GM12873 (cell line): Measurements from ENCODE around the gene DENND5A.

ENCODE experiments used
- TF ChIP-seq, protein P1 (sequence below): IDR thresholded peaks from 2 replicates; pipeline ENCODE4 v1.5.1; 2012; ENCODE audit warnings: low read depth, mild to moderate bottlenecking, moderate library complexity, low read length, control low read depth; ENCODE audit not compliant: insufficient read depth; ENCODE audit errors: missing control alignments

The DENND5A gene

DNA sequence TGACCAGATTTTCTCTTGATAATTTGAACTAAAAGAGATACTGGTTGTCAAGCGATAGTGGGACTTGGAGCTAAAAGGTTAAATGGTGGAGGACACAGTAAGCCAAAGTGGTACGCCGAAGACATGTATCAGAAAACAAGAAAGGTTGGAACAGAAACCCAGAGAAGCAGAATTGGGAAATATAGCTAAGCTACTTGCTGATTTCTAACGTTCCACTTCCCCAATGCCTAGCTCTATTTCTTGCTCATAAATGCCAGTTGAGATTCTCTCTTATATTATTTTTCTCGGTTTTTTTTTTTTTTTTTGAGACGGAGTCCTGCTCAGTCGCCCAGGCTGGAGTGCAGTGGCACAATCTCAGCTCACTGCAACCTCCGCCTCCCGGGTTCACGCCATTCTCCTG is 36.6 kb upstream of the DENND5A start:
- TF ChIP-seq, protein P1, sequence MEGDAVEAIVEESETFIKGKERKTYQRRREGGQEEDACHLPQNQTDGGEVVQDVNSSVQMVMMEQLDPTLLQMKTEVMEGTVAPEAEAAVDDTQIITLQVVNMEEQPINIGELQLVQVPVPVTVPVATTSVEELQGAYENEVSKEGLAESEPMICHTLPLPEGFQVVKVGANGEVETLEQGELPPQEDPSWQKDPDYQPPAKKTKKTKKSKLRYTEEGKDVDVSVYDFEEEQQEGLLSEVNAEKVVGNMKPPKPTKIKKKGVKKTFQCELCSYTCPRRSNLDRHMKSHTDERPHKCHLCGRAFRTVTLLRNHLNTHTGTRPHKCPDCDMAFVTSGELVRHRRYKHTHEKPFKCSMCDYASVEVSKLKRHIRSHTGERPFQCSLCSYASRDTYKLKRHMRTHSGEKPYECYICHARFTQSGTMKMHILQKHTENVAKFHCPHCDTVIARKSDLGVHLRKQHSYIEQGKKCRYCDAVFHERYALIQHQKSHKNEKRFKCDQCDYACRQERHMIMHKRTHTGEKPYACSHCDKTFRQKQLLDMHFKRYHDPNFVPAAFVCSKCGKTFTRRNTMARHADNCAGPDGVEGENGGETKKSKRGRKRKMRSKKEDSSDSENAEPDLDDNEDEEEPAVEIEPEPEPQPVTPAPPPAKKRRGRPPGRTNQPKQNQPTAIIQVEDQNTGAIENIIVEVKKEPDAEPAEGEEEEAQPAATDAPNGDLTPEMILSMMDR = no peak

DNA sequence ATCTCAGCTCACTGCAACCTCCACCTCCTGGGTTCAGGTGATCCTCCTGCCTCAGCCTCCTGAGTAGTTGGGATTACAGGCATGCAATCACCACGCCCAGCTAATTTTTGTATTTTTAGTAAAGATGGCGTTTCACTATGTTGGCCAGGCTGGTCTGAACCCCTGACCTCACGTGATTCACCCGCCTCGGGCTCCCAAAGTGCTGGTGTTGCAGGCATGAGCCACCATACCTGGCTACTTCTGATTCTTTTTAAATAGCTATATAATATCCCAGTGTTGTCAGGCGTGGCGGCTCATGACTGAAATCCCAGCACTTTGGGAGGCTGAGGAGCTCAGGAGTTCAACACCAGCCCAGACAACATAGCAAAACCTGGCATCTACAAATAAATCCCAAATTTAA is 28.5 kb upstream of the DENND5A start:
- TF ChIP-seq, protein P1 = no peak

DNA sequence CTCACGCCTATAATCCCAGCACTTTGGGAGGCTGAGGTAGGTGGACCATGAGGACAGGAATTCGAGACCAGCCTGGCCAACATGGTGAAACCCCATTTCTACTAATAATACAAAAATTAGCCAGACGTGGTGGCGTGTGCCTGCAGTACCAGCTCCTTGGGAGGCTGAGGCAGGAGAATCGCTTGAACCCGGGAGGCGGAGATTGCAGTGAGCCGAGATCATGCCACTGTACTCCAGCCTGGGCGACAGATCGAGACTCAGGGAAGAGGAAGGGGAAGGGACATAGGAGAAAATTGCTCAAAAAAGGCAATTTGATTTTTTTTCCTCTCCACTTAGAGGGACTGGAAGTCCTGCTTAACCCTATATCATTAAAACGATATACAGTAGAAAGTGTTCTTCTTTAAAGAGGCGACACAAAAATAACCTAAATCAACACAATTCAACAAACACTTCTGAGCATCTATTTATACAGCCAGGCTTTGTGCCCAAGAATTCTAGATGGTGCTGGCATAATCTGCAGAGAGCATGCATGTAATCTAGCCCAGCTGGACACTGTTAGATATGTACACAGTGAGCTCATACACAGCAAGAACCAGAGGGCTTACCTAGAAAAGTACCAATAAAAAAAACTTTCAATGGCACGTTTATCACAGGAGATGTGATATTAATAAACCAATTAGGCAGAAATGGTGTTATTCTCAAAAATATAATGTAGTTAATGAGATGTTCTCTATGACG is 20.9 kb upstream of the DENND5A start:
- TF ChIP-seq, protein P1 = no peak

DNA sequence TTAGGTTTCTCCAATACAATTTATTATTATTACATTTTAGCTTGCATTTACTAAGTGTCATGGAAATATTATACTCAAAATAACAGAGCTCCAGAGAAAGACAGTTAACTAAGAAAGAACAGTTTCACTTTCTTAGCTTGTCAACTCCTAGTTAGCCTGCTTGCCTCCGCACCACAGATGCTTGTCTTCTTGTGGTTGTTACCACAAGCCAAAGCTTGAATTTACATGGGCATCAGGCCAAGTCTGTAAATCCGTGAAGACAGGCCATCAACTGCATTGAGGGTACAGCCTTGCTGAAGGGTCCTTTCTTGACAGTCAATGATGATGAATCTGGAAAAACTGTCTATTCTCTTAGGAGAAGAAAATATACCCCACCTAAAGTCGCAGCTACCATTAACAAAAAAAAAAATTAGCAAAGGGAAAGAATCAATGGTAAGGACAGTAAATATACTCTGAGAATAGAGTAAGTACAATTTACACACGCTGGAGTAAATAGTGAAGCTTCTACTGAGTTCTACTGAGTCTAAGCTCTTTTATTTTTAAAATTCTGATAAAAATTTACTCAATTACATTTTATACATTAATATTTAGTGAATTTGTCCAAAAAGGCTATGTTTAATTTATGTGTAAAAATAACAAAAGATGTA is 15.6 kb upstream of the DENND5A start:
- TF ChIP-seq, protein P1 = no peak

DNA sequence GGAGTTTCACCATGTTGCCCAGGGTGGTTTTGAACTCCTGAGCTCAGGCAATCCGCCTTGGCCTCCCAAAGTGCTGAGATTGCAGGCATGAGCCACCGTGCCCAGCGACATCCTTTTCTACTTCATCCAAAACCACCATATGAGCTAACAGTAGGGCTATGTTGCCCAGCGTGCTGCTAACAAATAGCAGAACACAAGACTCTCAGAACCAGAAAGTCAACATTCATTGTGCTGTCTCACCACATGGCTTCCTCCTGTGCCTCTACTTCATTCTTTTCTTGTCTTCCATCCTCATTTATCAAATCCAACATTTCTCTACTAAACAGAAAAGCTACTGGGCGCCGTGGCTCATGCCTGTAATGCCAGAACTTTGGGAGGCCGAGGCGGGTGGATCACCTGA is 12.0 kb upstream of the DENND5A start:
- TF ChIP-seq, protein P1 = no peak

DNA sequence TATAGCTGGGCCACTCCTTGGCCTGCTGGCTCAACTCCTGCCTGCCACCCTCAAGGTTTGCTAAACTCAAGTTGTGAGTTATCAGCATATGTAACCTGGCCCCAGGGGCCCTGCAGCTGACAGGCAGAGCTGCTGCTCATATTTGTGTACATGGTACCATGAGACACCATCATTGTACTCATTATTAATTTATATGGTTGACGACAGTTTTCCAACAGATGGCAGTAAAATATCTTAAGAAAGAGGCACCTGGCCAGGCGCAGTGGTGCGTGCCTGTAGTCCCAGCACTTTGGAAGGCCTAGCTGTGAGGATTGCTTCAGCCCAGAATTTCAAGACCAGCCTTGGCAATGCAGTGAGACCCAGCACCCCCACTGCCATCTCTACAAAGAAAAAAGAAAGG is 11.4 kb upstream of the DENND5A start:
- TF ChIP-seq, protein P1 = no peak

DNA sequence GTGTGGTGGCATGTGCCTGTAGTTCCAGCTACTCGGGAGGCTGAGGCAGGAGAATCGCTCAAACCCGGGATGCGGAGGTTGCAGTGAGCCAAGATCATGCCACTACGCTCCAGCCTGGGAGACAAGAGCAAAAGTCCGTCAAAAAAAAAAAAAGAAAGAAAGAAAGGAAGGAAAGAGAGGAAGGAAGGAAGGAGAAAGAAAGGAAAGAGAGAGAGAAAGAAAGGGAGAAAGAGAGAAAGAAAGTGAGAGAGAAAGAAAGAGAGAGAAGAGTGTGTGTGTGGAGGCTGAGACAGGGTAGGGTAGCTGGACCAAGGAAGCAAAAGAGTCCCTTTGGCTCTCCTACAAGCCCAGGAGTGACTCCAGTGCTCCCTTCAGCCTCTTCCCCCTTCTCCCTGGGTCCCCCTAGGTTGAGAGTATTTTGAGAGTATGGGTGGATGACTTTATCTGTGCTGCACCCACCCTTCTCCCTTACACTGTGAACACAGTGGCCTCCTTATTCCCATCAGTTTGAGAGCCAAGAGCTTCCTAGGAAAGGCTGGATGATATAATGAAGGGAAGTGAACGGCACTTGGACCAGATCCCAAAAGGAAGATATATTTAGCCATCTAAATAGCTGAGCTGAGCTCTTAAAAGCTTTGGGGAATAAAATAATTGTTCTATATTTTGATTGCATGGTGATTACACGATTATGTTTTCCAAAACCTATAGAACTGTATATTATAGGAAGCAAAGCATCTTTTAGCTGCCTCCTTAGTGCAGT is 9.5 kb upstream of the DENND5A start:
- TF ChIP-seq, protein P1 = no peak
